PC-9 (cell line): ENCODE data around the gene MCAT.

ENCODE experiments used
- CTCF ChIP-seq: fragments of 200-600 bp; sonication (generic); conservative IDR thresholded peaks from 2 replicates; pipeline ENCODE4 v1.6.1; 2017; ENCODE audit warnings: mixed run types, antibody characterized with exemption, mild to moderate bottlenecking, moderate library complexity
- EZH2 ChIP-seq: fragments of 200-600 bp; sonication (generic); IDR thresholded peaks from 2 replicates; pipeline ENCODE4 v1.8.0; 2017; ENCODE audit warnings: antibody characterized with exemption, low read depth

DNA sequence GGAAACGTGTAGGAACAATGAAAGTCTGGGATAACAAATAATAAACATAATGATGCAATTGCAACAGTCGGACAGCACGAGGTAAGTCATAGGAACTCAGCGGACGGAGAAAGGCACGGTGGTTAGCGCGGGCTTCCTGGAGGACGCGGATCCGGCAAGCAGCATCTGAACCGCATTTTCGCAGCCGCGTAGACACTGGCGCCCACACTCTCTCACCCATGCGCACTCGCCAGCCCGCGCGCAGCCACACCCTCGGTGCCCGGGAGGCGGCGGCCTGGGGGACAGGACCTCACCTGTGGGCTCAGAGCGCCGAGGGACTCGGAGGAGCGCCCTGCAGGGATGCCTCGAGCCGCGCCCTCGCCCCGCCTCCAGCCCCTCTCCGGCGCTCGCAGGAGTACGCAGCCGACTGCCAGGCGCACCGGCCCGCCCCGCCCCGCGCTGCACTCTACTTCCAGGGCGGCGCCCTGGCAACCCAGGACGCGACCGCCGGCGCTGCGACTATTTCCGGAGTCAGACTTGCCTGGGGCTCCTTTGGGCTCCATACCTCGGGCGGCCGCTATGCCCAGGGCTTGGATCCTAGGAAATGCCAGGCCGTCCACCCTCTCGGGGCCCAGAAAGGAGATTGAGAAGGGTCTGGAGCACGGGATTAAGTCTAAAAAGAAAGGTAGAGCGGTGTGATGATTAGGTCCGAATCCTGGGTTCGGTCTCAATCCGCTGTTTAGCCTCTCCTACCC, 54.0 kb downstream of the MCAT start, which contains the start of gene TTLL1:
- TF ChIP-seq CTCF: no peak; the same call in 1 of the 2 replicates
- no peak for TF ChIP-seq EZH2
